BLaER1 (cell line): ENCODE measurements around the gene MAST4.

Experiments
- H3K27ac ChIP-seq: shearing (Covaris generic); formaldehyde crosslinking; 2 replicates; pipeline ENCODE4 v1.8.1; 2022
- H3K27me3 ChIP-seq: shearing (Covaris generic); formaldehyde crosslinking; 2 replicates; pipeline ENCODE4 v1.8.1; 2022
- H3K36me3 ChIP-seq: shearing (Covaris generic); formaldehyde crosslinking; 2 replicates; pipeline ENCODE4 v1.8.1; 2022
- H3K4me1 ChIP-seq: shearing (Covaris generic); formaldehyde crosslinking; 2 replicates; pipeline ENCODE4 v1.8.1; 2022
- H3K4me2 ChIP-seq: shearing (Covaris generic); formaldehyde crosslinking; 2 replicates; pipeline ENCODE4 v1.8.1; 2022
- H3K4me3 ChIP-seq: shearing (Covaris generic); formaldehyde crosslinking; 2 replicates; pipeline ENCODE4 v1.8.1; 2022
- H3K9ac ChIP-seq: shearing (Covaris generic); formaldehyde crosslinking; 2 replicates; pipeline ENCODE4 v1.8.1; 2022
- H3K9me3 ChIP-seq: shearing (Covaris generic); formaldehyde crosslinking; 2 replicates; pipeline ENCODE4 v1.8.1; 2022
- H4K20me1 ChIP-seq: shearing (Covaris generic); formaldehyde crosslinking; 2 replicates; pipeline ENCODE4 v1.8.1; 2022
- Cebpa-rat ChIP-seq: shearing (Covaris generic); IDR thresholded peaks from 2 replicates; pipeline ENCODE4 v1.8.1; 2022

The MAST4 gene

DNA sequence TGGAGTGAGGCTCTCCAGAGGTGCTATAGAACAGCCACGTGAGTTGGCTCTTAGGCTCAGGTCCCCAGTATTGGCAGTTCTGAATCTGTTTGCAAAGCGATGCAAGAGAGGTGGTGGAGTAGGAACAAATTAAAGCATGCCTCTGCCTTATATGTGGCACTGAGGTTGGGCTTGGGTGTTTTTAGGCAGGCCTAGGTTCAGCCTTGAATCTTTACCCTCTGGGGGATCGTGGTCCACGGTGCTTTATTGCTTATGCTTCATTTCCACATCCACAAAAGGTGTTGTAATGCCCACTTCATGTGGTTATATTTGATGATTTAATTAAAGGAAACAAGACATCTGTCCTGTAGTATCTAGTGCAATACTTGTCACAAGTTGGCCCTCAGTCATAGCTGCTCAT is 544.2 kb downstream of the MAST4 start:
- H3K4me2 ChIP-seq = no peak overlapping the region
- peaks cover 6% of the 10 kb centered on the region; the same call in 1 of the 2 replicates for H3K4me1 ChIP-seq
- no peak overlapping the region for H3K9ac ChIP-seq
- H3K9me3 ChIP-seq = no peaks in the 10 kb centered on the region
- TF ChIP-seq Cebpa-rat = no peak
- no peaks in the 10 kb centered on the region for H3K27me3 ChIP-seq
- H3K27ac ChIP-seq = no peak overlapping the region
- peaks cover 61% of the 10 kb centered on the region for H3K36me3 ChIP-seq
- H4K20me1 ChIP-seq = no peaks in the 10 kb centered on the region
- H3K4me3 ChIP-seq = no peak overlapping the region

DNA sequence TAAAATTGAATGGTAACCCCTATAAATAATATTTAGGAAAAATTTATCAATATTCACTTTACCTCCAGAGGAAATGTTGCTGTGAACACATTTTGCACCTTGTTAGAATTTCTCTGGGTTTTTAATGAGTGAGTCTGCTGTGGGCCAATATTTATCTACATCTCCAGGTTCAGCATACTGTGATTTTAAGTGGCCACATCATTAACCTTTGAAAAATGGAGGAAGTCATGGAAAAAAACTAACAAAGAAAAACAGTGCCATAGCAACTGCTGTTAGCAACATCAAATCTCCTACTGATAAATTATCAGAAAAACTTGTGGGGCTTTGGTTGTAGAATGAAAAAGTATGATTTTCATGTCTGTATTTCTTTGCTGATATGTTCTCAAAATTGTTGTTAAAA is 545.5 kb downstream of the MAST4 start:
- Histone ChIP-seq H3K9ac (no peak overlapping the region), H3K4me2 (no peak overlapping the region), H3K27me3 (no peaks in the 10 kb centered on the region), H4K20me1 (no peaks in the 10 kb centered on the region), H3K27ac (no peak overlapping the region), H3K9me3 (no peaks in the 10 kb centered on the region), H3K4me3 (no peak overlapping the region), H3K4me1 (peaks cover 6% of the 10 kb centered on the region; the same call in 1 of the 2 replicates), H3K36me3 (peaks cover 61% of the 10 kb centered on the region)
- TF ChIP-seq Cebpa-rat = no peak

DNA sequence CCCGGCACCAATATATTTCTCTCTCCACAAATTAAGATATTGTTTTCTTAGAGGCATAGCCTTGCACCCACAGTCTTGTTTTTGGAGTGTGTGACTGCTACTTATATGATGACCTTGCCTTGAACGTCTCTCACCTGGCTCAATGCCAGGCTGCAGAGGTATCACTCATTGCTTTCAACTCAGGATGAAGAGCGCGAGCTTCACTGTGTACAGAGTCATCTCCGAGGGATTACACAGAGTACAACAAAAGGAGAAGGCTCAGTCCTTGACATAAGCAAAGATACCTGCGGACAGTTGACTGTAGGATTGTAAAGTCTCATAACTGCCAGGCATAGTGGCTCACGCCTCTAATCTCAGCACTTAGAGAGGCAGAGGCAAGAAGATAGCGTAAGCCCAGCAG is 546.6 kb downstream of the MAST4 start:
- H3K4me1 ChIP-seq = peaks cover 6% of the 10 kb centered on the region; the same call in 1 of the 2 replicates
- H3K4me2 ChIP-seq = no peak overlapping the region
- no peaks in the 10 kb centered on the region for H3K9me3 ChIP-seq
- TF ChIP-seq Cebpa-rat = no peak
- no peak overlapping the region for H3K9ac ChIP-seq
- H3K36me3 ChIP-seq = peaks cover 65% of the 10 kb centered on the region
- H4K20me1 ChIP-seq = no peaks in the 10 kb centered on the region
- H3K27me3 ChIP-seq = no peaks in the 10 kb centered on the region
- no peak overlapping the region for H3K27ac ChIP-seq
- H3K4me3 ChIP-seq = no peak overlapping the region

DNA sequence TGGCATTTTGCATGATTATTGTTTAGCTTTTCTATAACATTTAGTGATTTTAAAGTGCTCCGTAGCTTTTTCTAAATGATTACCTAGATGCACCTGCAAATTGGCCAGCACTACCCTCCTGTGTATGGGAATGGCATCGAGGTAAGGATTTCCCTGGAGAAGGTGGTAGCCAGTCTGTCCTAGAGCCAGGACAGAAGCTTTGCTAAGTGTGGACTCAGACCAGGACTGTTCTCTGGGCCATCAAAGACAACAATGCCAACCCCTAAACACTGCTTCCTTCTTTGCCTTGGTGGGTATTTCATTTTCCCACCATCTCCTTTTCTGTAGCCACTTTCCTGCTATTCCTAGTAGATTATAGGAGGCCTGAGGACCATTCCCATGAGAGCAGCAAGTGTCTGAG is 547.4 kb downstream of the MAST4 start:
- no peaks in the 10 kb centered on the region for H3K9me3 ChIP-seq
- peaks cover 65% of the 10 kb centered on the region for H3K36me3 ChIP-seq
- no peaks in the 10 kb centered on the region for H3K27me3 ChIP-seq
- H3K4me1 ChIP-seq = peaks cover 6% of the 10 kb centered on the region; the same call in 1 of the 2 replicates
- H3K9ac ChIP-seq = no peak overlapping the region
- TF ChIP-seq Cebpa-rat = no peak
- H3K4me2 ChIP-seq = no peak overlapping the region
- no peak overlapping the region for H3K27ac ChIP-seq
- no peak overlapping the region for H3K4me3 ChIP-seq
- no peaks in the 10 kb centered on the region for H4K20me1 ChIP-seq

GRCh38 chr5:67144183-67144639 is 548.0 kb downstream of the MAST4 start:
- H3K4me1 ChIP-seq = peaks cover 6% of the 10 kb centered on the region; the same call in 1 of the 2 replicates
- no peak for TF ChIP-seq Cebpa-rat

DNA sequence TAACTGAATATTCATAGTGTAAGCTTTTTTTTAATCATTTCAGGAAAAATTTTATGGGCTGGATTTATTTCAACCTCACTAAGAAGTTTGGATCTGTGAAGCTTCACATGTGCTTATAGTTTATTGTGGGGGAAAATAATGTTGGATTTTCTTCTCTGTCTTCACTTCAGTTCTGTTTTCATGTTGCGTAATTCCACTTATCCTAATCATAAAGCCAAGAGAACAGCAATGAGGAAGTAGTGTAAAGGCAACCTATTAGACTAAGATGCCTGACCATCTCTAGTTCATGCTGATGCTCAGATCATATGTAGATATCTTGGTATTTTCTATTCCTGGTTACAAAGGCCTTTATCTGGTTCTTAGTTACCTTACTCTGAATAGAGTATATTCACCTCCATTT is 550.4 kb downstream of the MAST4 start:
- Histone ChIP-seq H3K27me3 (no peaks in the 10 kb centered on the region), H3K27ac (no peak overlapping the region), H3K36me3 (peaks cover 76% of the 10 kb centered on the region), H3K9me3 (no peaks in the 10 kb centered on the region), H3K4me3 (no peak overlapping the region), H3K9ac (no peak overlapping the region), H4K20me1 (no peaks in the 10 kb centered on the region), H3K4me1 (no peaks in the 10 kb centered on the region), H3K4me2 (no peak overlapping the region)
- no peak; the same call in 1 of the 2 replicates for TF ChIP-seq Cebpa-rat

More at GRCh38 chr5:67144183-67144639, 548.0 kb downstream of the MAST4 start:
- no peak overlapping the region for H3K4me2 ChIP-seq
- H4K20me1 ChIP-seq = no peaks in the 10 kb centered on the region
- H3K27me3 ChIP-seq = no peaks in the 10 kb centered on the region
- H3K9me3 ChIP-seq = no peaks in the 10 kb centered on the region
- H3K27ac ChIP-seq = no peak overlapping the region
- no peak overlapping the region for H3K9ac ChIP-seq
- no peak overlapping the region for H3K4me3 ChIP-seq
- peaks cover 63% of the 10 kb centered on the region for H3K36me3 ChIP-seq

DNA sequence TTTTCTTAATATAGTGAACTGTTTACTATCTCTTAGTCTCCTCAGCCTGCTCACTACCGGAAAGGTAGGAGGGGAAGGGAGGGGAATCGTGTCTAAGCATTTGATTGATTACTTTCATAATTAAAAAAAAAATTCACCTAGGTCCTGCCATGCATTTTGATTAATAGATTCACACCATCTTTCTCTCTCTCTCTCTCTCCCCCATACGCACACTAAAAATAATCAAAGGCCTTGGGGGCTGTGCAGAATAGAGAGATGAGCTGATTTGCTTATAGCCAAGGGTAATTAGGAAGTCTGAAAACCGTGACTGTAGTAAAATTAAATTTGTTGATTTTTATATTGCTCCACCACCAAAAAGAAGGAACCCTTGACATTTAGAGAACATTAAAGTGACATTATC is 550.8 kb downstream of the MAST4 start:
- Histone ChIP-seq H3K27ac (no peak overlapping the region), H3K9me3 (no peaks in the 10 kb centered on the region), H3K4me3 (no peak overlapping the region), H3K9ac (no peak overlapping the region), H3K27me3 (no peaks in the 10 kb centered on the region), H4K20me1 (no peaks in the 10 kb centered on the region), H3K36me3 (peaks cover 74% of the 10 kb centered on the region), H3K4me1 (no peaks in the 10 kb centered on the region), H3K4me2 (no peak overlapping the region)
- no peak for TF ChIP-seq Cebpa-rat

- Histone ChIP-seq H3K36me3 (peaks cover 71% of the 10 kb centered on the region), H3K4me1 (no peaks in the 10 kb centered on the region), H4K20me1 (no peaks in the 10 kb centered on the region), H3K27ac (no peak overlapping the region), H3K27me3 (no peaks in the 10 kb centered on the region), H3K9ac (no peak overlapping the region), H3K9me3 (no peaks in the 10 kb centered on the region), H3K4me3 (no peak overlapping the region), H3K4me2 (no peak overlapping the region)
- no peak for TF ChIP-seq Cebpa-rat
These were observed 551.6 kb downstream of the MAST4 start for GRCh38 chr5:67147760-67148159.

GRCh38 chr5:67149057-67149950 is 553.1 kb downstream of the MAST4 start:
- H3K9me3 ChIP-seq = no peaks in the 10 kb centered on the region
- H3K36me3 ChIP-seq = peaks cover 61% of the 10 kb centered on the region
- H3K4me2 ChIP-seq = no peak overlapping the region
- no peaks in the 10 kb centered on the region for H3K27me3 ChIP-seq
- no peak for TF ChIP-seq Cebpa-rat
- no peaks in the 10 kb centered on the region for H3K4me1 ChIP-seq
- H3K27ac ChIP-seq = no peak overlapping the region
- no peak overlapping the region for H3K4me3 ChIP-seq
- H3K9ac ChIP-seq = no peak overlapping the region
- H4K20me1 ChIP-seq = no peaks in the 10 kb centered on the region

- Histone ChIP-seq H3K4me2 (no peak overlapping the region), H3K27me3 (no peaks in the 10 kb centered on the region), H3K4me1 (no peaks in the 10 kb centered on the region), H3K36me3 (peaks cover 61% of the 10 kb centered on the region), H3K27ac (no peak overlapping the region), H3K4me3 (no peak overlapping the region), H3K9me3 (no peaks in the 10 kb centered on the region), H4K20me1 (no peaks in the 10 kb centered on the region), H3K9ac (no peak overlapping the region)
- TF ChIP-seq Cebpa-rat = no peak
These were observed 553.8 kb downstream of the MAST4 start for GRCh38 chr5:67149951-67150523.
